ENCODE data around the gene APOA1.

GRCh38 chr11:116826751-116827431 is 10.5 kb downstream of the APOA1 start:
- TF ChIP-seq TRIM28 (IDR thresholded peaks at IDR 0.05; ENCODE audit: borderline replicate concordance, low read length) (no peak), ZNF324 (tag by site-specific recombination; IDR thresholded peaks at IDR 0.05) (no peak), ZNF266 (tag by site-specific recombination; IDR thresholded peaks at IDR 0.05; ENCODE audit: low read depth) (no peak), ZNF423 (tag by site-specific recombination; IDR thresholded peaks at IDR 0.05) (no peak), ZNF830 (tag by site-specific recombination; IDR thresholded peaks at IDR 0.05; ENCODE audit: low read depth) (no peak), CTCF (tag by site-specific recombination; IDR thresholded peaks at IDR 0.05) (no peak), ATF2 (tag by site-specific recombination; IDR thresholded peaks at IDR 0.05; ENCODE audit: low read depth) (no peak), SETDB1 (IDR thresholded peaks at IDR 0.05; ENCODE audit: insufficient read length, low read length) (no peak), ZFP41 (tag by site-specific recombination; IDR thresholded peaks at IDR 0.05; ENCODE audit: borderline replicate concordance) (no peak), HOXA7 (CRISPR knock-in tag; IDR thresholded peaks at IDR 0.05; ENCODE audit: borderline replicate concordance) (no peak), SP2 (tag by site-specific recombination; IDR thresholded peaks at IDR 0.05) (no peak)
